GM12874 (cell line): ENCODE data around the gene PRPF38B.

Experiments used
- TF ChIP-seq, protein P1 (sequence below): IDR thresholded peaks from 2 replicates; pipeline ENCODE4 v1.5.1; 2011; ENCODE audit warnings: low read depth, mild to moderate bottlenecking, control low read depth, low read length, moderate library complexity; ENCODE audit not compliant: insufficient read depth

PRPF38B gene

DNA sequence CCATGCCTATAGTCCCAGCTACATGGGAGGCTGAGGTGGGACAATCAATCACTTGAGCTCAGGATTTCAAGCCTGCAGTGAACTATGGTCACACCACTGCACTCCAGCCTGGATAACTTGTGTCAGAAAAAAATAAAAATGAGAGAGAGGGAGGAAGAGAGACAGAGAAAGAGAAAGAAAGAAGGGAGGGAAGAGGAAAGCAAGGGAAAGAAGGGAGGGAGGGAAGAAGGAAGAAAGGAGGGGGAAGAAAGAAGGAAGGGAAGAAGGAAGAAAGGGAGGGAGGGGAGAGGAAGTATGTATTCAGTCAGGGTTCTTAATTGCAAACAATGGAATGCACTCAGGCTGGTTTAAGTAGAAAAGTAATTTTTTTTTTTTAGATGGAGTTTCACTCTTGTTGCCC is 23.3 kb upstream of the PRPF38B start:
- TF ChIP-seq, protein P1, sequence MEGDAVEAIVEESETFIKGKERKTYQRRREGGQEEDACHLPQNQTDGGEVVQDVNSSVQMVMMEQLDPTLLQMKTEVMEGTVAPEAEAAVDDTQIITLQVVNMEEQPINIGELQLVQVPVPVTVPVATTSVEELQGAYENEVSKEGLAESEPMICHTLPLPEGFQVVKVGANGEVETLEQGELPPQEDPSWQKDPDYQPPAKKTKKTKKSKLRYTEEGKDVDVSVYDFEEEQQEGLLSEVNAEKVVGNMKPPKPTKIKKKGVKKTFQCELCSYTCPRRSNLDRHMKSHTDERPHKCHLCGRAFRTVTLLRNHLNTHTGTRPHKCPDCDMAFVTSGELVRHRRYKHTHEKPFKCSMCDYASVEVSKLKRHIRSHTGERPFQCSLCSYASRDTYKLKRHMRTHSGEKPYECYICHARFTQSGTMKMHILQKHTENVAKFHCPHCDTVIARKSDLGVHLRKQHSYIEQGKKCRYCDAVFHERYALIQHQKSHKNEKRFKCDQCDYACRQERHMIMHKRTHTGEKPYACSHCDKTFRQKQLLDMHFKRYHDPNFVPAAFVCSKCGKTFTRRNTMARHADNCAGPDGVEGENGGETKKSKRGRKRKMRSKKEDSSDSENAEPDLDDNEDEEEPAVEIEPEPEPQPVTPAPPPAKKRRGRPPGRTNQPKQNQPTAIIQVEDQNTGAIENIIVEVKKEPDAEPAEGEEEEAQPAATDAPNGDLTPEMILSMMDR: no peak

DNA sequence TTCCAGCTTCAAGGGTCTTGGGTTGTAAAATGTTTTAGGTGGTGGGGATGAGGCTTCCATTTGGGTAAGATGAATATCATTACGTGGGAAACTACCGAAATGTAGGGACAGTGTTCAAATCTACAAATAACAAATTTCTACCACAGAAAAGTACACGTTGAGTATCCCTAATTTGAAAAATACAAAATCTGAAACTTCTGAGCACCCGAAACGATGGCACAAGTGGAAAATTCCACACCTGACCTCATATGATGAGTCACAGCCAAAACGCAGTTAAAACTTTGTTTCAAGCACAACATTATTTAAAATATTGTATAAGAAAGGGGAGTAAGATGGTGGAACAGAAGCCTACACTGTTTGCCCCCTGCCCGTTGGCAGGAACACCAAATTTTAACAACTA is 22.4 kb upstream of the PRPF38B start:
- TF ChIP-seq, protein P1: no peak

DNA sequence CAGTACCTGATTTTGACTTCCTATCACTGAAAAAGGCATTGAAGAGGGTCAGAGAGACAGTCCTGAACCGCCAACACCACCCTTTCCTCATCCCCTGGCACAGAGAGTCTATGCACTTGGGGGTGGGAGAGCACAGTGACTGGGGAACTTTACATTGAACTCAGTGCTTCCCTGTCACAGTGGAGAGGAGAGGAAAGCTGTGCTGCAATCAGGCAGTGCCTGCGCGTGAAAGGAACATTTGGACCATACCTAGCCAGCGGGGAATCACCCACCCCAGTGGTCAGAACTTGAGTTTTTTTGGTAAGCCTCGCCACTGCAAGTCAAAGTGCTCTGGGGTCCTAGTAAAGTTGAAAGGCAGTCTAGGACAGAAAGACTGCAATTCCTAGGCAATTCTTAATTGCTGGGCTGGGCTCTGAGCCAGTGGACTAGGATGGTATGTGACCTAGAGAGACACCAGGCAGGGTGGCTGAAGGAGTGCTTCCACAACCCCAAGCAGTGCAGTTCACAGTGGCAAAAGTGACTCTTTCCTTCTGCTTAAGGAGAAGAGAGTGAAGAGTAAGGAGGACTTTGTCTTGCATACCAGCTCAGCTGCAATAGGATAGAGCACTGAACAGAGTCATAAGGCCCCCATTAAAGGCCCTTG is 21.9 kb upstream of the PRPF38B start:
- TF ChIP-seq, protein P1: no peak

DNA sequence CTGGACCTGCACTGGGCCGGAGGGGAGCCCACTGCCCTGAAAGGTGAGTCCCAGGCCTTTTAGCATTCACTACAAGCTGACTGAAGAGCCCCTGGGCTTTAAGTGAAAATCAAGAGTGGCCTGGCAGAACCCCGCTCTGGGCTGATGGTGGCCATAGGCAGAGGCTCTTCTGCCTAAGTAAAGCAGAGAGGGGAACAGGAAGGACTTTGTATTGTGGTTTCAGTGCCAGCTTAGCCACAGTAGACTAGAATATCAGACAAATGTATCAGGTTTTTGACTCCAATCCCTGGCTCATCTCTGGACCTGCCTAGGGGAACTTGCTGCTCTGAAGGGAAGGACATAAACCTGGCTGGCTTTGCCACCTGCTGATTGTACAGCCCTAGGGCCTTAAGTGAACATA is 21.0 kb upstream of the PRPF38B start:
- TF ChIP-seq, protein P1: no peak

DNA sequence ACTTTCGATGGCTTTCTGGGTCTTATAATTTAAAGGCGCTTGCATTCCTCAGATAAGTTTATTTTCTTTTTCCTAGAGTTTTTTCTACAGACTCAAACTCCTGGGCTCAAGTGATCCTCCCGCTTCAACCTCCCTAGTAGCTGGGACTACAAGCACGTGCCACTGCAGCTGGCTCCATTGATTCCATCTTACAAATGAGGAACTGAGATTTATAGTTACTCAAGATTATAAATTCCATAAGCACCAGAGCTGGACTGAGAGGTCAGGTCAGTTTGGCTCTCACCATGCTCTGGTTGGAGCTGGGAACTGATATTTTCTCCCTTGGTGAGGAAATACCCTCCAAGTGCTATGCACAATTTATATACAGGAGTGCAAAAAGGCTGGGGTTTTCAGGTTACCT is 13.4 kb upstream of the PRPF38B start:
- TF ChIP-seq, protein P1: no peak

DNA sequence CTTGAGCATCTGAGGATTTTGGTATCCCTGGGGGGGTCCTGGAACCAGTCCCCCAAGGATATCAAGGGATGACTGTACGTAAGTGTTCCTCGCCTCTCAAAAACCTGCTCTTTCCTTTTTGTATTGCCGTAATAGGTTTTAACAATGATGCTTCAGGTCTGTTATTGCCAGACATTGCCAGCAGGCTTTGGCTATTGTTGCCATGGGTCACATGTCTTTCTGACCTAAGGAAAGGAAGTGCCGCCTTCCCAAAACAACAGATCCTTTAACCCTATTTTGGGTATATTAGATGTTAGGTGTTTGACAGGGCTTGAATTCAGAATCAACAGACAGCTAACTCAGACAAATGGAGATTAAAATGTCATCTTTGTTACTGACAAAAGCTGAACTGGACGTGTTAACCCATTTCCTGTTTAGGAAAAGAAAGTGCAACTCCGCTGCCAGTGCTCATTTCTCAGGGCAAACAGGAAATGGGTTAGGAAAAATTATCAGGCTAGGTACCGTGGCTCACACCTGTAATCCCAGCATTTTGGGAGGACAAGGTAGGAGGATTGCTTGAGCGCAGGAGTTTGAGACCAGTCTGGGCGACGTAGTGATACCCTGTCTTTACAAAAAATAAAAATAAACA is 12.4 kb upstream of the PRPF38B start:
- TF ChIP-seq, protein P1: no peak

DNA sequence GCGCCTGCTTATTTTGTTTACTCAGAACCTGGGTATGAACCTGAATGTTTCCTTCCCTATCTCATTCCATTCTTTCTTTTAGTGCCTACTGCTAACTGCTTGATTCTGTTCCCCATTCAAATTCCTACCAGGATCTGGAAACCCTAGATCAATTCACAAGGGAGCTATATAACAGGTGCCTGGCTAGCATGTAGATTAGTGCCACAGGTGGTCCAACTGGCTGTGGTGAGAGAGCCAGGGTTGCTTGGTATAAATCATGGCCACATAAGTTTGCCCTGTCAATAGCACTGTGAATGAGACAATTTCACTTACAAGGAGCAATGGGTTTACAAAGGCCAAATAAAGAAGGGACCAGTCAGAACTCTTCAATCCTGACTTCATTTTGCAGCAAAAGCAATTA is 6.6 kb upstream of the PRPF38B start:
- TF ChIP-seq, protein P1: no peak
